Neural cell (in vitro differentiated cells): ENCODE measurements around the gene PNPLA3. TPM values are rescaled to one million over a fixed set of nuclear protein-coding genes. Genes with fewer than 3 reads are reported as not detected.

Experiments
- H2AFZ ChIP-seq: fragments of 200-600, 300-800 bp; sonication (generic), shearing (Covaris generic); 2 replicates; pipeline ENCODE4 v1.6.0; 2014; ENCODE audit warnings: low read depth, mild to moderate bottlenecking, antibody characterized with exemption, low read length, moderate library complexity
- H3F3A ChIP-seq: fragments of 200-600 bp; shearing (Covaris generic); 2 replicates; pipeline ENCODE4 v1.6.1; 2016; ENCODE audit warnings: mild to moderate bottlenecking, moderate library complexity, mixed read lengths, antibody characterized with exemption, low read length; ENCODE audit not compliant: insufficient read depth, poor library complexity, severe bottlenecking
- H3K27ac ChIP-seq: fragments of 200-600, 300-800 bp; sonication (generic), shearing (Covaris generic); 2 replicates; pipeline ENCODE4 v1.5.1; 2014; ENCODE audit warnings: mild to moderate bottlenecking, low read length, moderate library complexity
- H3K27me3 ChIP-seq: fragments of 300-800, 200-600 bp; sonication (generic), shearing (Covaris generic); 2 replicates; pipeline ENCODE4 v1.6.0; 2014; ENCODE audit warnings: mild to moderate bottlenecking, low read depth, low read length, moderate library complexity; ENCODE audit not compliant: insufficient read depth
- H3K36me3 ChIP-seq: fragments of 300-800, 200-600 bp; sonication (generic), shearing (Covaris generic); 2 replicates; pipeline ENCODE4 v1.5.1; 2014; ENCODE audit warnings: mild to moderate bottlenecking, antibody characterized with exemption, low read length, moderate library complexity; ENCODE audit not compliant: insufficient read depth
- H3K4me2 ChIP-seq: fragments of 300-800, 200-600 bp; sonication (generic), shearing (Covaris generic); 2 replicates; pipeline ENCODE4 v1.6.0; 2014; ENCODE audit warnings: mild to moderate bottlenecking, low read length
- H3K4me3 ChIP-seq: fragments of 300-800, 200-600 bp; sonication (generic), shearing (Covaris generic); 2 replicates; pipeline ENCODE4 v1.5.1; 2014; ENCODE audit warnings: mild to moderate bottlenecking, low read length, moderate library complexity
- H3K79me2 ChIP-seq: fragments of 200-600 bp; shearing (Covaris generic); replicated peaks from 2 replicates; pipeline ENCODE4 v1.6.0; 2014; ENCODE audit warnings: mild to moderate bottlenecking, low read length, moderate library complexity; ENCODE audit not compliant: insufficient read depth
- H3K9ac ChIP-seq: fragments of 300-800, 200-600 bp; sonication (generic), shearing (Covaris generic); 2 replicates; pipeline ENCODE4 v1.6.1; 2016; ENCODE audit warnings: mild to moderate bottlenecking, low read length, mixed read lengths
- H3K9me2 ChIP-seq: fragments of 200-600 bp; shearing (Covaris generic); 2 replicates; pipeline ENCODE4 v1.6.1; 2016; ENCODE audit warnings: mild to moderate bottlenecking, low read length, mixed read lengths; ENCODE audit not compliant: insufficient read depth
- H3K9me3 ChIP-seq: fragments of 200-600, 300-800 bp; sonication (generic), shearing (Covaris generic); 2 replicates; pipeline ENCODE4 v1.6.1; 2016; ENCODE audit warnings: mild to moderate bottlenecking, mixed run types, low read length, moderate library complexity, mixed read lengths
- H4K20me1 ChIP-seq: fragments of 200-600 bp; shearing (Covaris generic); 2 replicates; pipeline ENCODE4 v1.6.1; 2016; ENCODE audit warnings: mild to moderate bottlenecking, mixed run types; ENCODE audit not compliant: insufficient read depth
- CTCF ChIP-seq: fragments of 450-650 bp; IDR thresholded peaks from 2 replicates; pipeline ENCODE4 v1.5.1; 2014; ENCODE audit warnings: antibody characterized with exemption, mild to moderate bottlenecking, moderate library complexity; ENCODE audit not compliant: poor library complexity, severe bottlenecking
- EP300 ChIP-seq: fragments of 450-650 bp; conservative IDR thresholded peaks from 2 replicates; pipeline ENCODE4 v1.6.1; 2014; ENCODE audit warnings: antibody characterized with exemption, mild to moderate bottlenecking, moderate library complexity; ENCODE audit not compliant: poor library complexity, severe bottlenecking
- EZH2 ChIP-seq: fragments of 200-600, 300-800 bp; shearing (Covaris generic), sonication (generic); IDR thresholded peaks from 2 replicates; pipeline ENCODE4 v1.6.1; 2014; ENCODE audit warnings: antibody characterized with exemption, low read length, borderline replicate concordance, mild to moderate bottlenecking; ENCODE audit not compliant: insufficient read depth, poor library complexity, severe bottlenecking
- MXI1 ChIP-seq: fragments of 450-650 bp; conservative IDR thresholded peaks from 2 replicates; pipeline ENCODE4 v1.6.1; 2014; ENCODE audit warnings: antibody characterized with exemption, mild to moderate bottlenecking; ENCODE audit not compliant: poor library complexity, severe bottlenecking
- POLR2AphosphoS5 ChIP-seq: IDR thresholded peaks from 2 replicates; pipeline ENCODE4 v1.6.1; 2012
- RAD21 ChIP-seq: fragments of 450-650 bp; conservative IDR thresholded peaks from 2 replicates; pipeline ENCODE4 v1.6.1; 2014; ENCODE audit warnings: antibody characterized with exemption, mild to moderate bottlenecking, moderate library complexity
- REST ChIP-seq: IDR thresholded peaks from 2 replicates; pipeline ENCODE4 v1.6.1; 2012; ENCODE audit warnings: borderline replicate concordance
- SMC3 ChIP-seq: fragments of 450-650 bp; conservative IDR thresholded peaks from 2 replicates; pipeline ENCODE4 v1.6.1; 2014; ENCODE audit warnings: antibody characterized with exemption, mild to moderate bottlenecking, moderate library complexity; ENCODE audit not compliant: poor library complexity
- TAF1 ChIP-seq: IDR thresholded peaks from 2 replicates; pipeline ENCODE4 v1.6.1; 2012; ENCODE audit warnings: low read depth
- polyA plus RNA-seq: library from polyadenylated mRNA; depleted of rRNA; stranded (reverse); fragments of >200 nt; gene quantifications from 2 replicates; pipeline ENCODE4 v1.2.3, GENCODE V29; 2014

Gene PNPLA3
- polyA plus RNA-seq, 1 donor from 2014 or later, result 6.5 TPM

DNA sequence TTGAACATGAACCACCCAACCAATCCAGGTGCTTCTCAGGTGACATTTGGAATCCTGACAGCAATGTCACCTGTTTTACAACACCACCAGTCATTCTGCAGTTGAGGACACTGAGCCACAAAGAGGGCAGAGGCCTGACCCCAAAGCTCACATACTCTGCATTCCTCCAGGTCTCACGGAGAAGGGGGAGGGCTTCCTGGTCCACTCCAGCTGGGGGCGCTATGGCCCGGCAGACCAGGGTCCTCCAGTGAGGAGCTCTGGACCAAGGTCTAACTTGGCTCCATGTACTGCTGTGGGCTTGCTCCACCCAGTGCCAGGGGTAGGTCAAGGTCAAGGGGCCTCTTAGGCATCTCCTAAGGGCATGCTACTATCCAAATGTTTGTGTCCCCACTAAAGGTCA, 1.5 kb upstream of the PNPLA3 start:
- H2AFZ ChIP-seq, result no peak overlapping the region
- no peaks in the 10 kb centered on the region for H3K9me3 ChIP-seq
- TF ChIP-seq POLR2AphosphoS5, result no peak
- no peak for TF ChIP-seq EZH2
- no peak for TF ChIP-seq SMC3
- TF ChIP-seq CTCF, result no peak
- TF ChIP-seq RAD21, result no peak
- no peak for TF ChIP-seq MXI1
- no peak for TF ChIP-seq EP300
- no peak for TF ChIP-seq TAF1
- no peak for TF ChIP-seq REST
- H3K27ac ChIP-seq, result no peak overlapping the region
- no peaks in the 10 kb centered on the region for H4K20me1 ChIP-seq
- H3K79me2 ChIP-seq, result no peaks in the 10 kb centered on the region
- no peaks in the 10 kb centered on the region for H3F3A ChIP-seq
- H3K36me3 ChIP-seq, result no peaks in the 10 kb centered on the region
- no peak overlapping the region for H3K9ac ChIP-seq
- H3K27me3 ChIP-seq, result no peaks in the 10 kb centered on the region
- no peak overlapping the region for H3K4me3 ChIP-seq
- H3K4me2 ChIP-seq, result no peak overlapping the region
- H3K9me2 ChIP-seq, result no peaks in the 10 kb centered on the region

DNA sequence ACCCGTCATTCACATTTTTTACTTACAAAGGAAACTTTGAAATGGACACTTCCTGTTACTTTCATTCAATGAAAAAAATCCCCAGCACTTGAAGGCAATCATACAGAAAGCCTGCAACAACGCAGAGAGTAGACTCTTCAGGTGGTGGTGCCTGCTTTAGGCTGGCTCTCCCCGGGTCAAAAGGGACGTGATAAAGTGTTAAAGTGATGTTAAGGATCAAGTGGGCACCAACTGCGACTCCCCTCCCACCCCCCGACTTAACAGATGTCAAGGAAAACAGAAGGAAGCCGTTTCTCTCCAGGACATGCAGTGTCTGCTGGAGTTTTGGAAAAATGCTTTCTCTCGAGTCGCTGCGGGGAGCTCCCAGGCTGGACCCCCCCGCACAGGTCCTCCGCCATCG, 414 bp upstream of the PNPLA3 start:
- Histone ChIP-seq H3K9me2 (no peaks in the 10 kb centered on the region), H3K27ac (peak overlapping the region; percentile 41), H3K79me2 (no peaks in the 10 kb centered on the region), H3K27me3 (no peaks in the 10 kb centered on the region), H3K4me2 (no peak overlapping the region), H3F3A (no peaks in the 10 kb centered on the region), H3K4me3 (peak overlapping the region; percentile 85), H3K36me3 (no peaks in the 10 kb centered on the region), H4K20me1 (no peaks in the 10 kb centered on the region), H3K9me3 (no peaks in the 10 kb centered on the region), H2AFZ (no peak overlapping the region), H3K9ac (no peak overlapping the region)
- TF ChIP-seq REST (no peak), SMC3 (no peak), RAD21 (no peak), CTCF (no peak), EP300 (no peak), EZH2 (no peak), POLR2AphosphoS5 (no peak), TAF1 (no peak), MXI1 (no peak)
